ENCODE results near the gene MEF2C. TPM values are rescaled to one million over a fixed set of nuclear protein-coding genes. Genes with fewer than 3 reads are reported as not detected.

Gene MEF2C
- total and polyA plus RNA-seq, 7 donors, result 2.8 to 51.4 (median 32.1) TPM

- Histone ChIP-seq H3K27ac (no peak overlapping the region), H3K4me3 (no peak overlapping the region), H3K36me3 (no peaks in the 10 kb centered on the region), H3K9me3 (no peaks in the 10 kb centered on the region), H3K4me1 (peaks cover 0 to 6% (median 0%) of the 10 kb centered on the region in 4 donors), H3K27me3 (no peaks in the 10 kb centered on the region)
- TF ChIP-seq POLR2A (IDR thresholded peaks at IDR 0.05) (no peak), CTCF (IDR thresholded peaks at IDR 0.05) (no peak), POLR2AphosphoS5 (IDR thresholded peaks at IDR 0.05) (no peak), EP300 (IDR thresholded peaks at IDR 0.05) (no peak)
- WGBS, 2 donors, result 93 to 96% methylated on average over 3 of the region's 3 CpGs
- DNase-seq, result no peak
- intact Hi-C loops (cut with DNase I), result no loop called here
These were observed 110.9 kb downstream of the MEF2C start for GRCh38 chr5:88772047-88772446.

DNA sequence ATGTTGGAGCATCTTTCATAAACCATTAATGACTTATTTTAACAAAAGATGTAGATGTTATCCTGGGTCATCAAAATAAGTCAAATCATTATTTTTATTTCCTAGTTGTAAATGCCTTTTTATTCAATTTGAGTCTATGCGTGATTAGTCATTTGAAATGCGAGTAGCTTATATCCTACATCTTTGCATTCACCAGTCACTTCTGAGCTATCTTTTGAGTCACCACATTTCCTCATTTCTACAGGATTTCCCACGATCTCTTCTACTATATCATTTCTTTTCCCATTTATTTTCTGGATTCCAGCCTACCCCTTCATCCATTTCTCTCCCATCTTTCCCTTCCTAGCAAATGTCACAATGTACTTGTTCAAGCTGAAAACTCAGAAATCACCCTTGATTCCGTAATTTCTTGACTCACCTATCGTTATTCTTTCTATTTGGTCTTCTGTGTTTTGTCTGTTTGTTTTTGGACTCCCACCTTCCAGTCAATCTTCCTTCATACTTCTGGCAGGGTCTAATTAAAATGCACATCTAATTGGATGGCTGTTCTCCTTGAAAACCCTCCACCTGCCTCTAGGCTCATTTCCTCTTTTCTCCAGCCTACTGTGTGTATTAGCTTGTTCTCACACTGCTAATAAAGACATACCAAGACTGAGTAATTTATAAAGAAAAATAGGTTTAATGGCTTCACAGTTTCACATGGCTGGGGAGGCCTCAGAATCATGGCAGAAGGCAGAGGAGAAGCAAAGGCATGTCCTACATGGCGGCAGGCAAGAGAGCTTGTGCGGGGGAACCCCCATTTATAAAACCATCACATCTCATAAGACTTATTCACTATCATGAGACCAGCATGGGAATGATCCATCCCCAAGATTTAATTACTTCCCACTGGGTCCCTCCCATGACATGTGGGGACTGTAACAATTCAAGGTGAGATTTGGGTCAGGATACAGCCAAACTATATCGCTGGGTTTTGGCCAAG, 112.4 kb downstream of the MEF2C start:
- Histone ChIP-seq H3K27ac (no peak overlapping the region), H3K27me3 (no peaks in the 10 kb centered on the region), H3K4me3 (no peak overlapping the region), H3K36me3 (no peaks in the 10 kb centered on the region), H3K4me1 (peaks cover 0 to 6% (median 0%) of the 10 kb centered on the region in 4 donors), H3K9me3 (no peaks in the 10 kb centered on the region)
- no peak for TF ChIP-seq CTCF (IDR thresholded peaks at IDR 0.05)
- TF ChIP-seq POLR2AphosphoS5 (IDR thresholded peaks at IDR 0.05), result no peak
- no peak for TF ChIP-seq EP300 (IDR thresholded peaks at IDR 0.05)
- intact Hi-C loops (cut with DNase I), result no loop called here
- 92 to 96% methylated on average over 8 of the region's 8 CpGs for WGBS, 2 donors
- no peak for DNase-seq

DNA sequence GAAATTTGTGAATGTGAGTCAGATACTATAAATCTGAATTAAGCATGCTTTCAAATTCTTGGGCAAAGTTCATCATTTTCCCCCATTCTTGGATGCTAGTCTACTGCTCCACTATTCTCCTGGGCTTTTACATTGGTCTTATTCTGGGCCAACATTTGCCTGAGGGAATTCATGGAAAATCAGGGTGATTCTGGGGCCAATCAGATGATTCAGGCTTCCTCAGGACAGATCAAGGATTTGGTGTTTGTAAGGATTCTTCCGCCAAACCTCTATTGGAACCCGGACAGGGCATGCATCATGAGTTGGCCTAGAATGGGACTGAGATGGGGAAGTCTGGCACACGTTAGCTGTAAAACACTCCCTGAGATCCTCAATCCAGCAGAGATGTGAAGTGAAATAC, 113.8 kb downstream of the MEF2C start:
- Histone ChIP-seq H3K4me1 (peaks cover 0 to 6% (median 0%) of the 10 kb centered on the region in 4 donors), H3K4me3 (no peak overlapping the region), H3K27me3 (no peaks in the 10 kb centered on the region), H3K27ac (no peak overlapping the region), H3K9me3 (no peaks in the 10 kb centered on the region), H3K36me3 (no peaks in the 10 kb centered on the region)
- WGBS, 2 donors, result 60 to 87% methylated on average over 3 of the region's 3 CpGs
- TF ChIP-seq CTCF (IDR thresholded peaks at IDR 0.05) (no peak), EP300 (IDR thresholded peaks at IDR 0.05) (no peak), POLR2AphosphoS5 (IDR thresholded peaks at IDR 0.05) (no peak), POLR2A (IDR thresholded peaks at IDR 0.05) (no peak)
- no peak for DNase-seq
- intact Hi-C loops (cut with DNase I), result no loop called here

GRCh38 chr5:88768411-88768810, 114.6 kb downstream of the MEF2C start:
- TF ChIP-seq CTCF (IDR thresholded peaks at IDR 0.05) (no peak), POLR2AphosphoS5 (IDR thresholded peaks at IDR 0.05) (no peak), EP300 (IDR thresholded peaks at IDR 0.05) (no peak), POLR2A (IDR thresholded peaks at IDR 0.05) (no peak)
- 93 to 97% methylated on average over 3 of the region's 3 CpGs for WGBS, 2 donors
- Histone ChIP-seq H3K27me3 (no peaks in the 10 kb centered on the region), H3K9me3 (no peaks in the 10 kb centered on the region), H3K4me1 (peaks cover 0 to 6% (median 0%) of the 10 kb centered on the region in 4 donors), H3K4me3 (no peak overlapping the region), H3K27ac (no peak overlapping the region), H3K36me3 (no peaks in the 10 kb centered on the region)
- no peak for DNase-seq
- intact Hi-C loops (cut with DNase I), result no loop called here

Data from sigmoid colon (tissue), 7 donors.